HG02973 (cell line): Measurements from ENCODE around the gene CAMK1D.
"Not testable (repeated sequence)": the region's sequence is repeated elsewhere in the genome, so short reads cannot be mapped to it uniquely, and the experiment has no call there.

Experiments used
- ATAC-seq: cut with Tn5 transposase; IDR thresholded peaks from one replicate; pipeline ENCODE4 v1.9.1; 2021; ENCODE audit warnings: moderate library complexity; ENCODE audit not compliant: unreplicated experiment

Gene CAMK1D

DNA sequence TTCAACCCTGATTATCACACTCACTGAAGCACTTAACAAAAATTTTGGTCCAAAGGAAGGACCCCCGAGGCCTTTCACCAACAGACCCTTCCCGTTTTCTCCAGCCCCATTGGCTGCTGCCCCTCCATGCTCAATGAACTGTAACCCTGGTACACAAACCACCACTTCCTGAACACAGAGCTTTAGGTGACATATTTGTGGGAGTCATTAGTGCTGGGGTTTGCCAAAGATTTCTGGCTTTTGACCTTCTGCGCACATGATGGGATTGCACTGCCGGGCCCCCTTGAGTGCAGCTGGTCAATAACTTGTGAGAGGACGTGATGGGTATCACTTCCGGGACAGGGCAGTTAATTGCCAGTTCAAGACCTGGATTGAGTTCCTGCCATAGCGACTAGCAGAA lies 9.0 kb upstream of the CAMK1D start:
- no peak for ATAC-seq

DNA sequence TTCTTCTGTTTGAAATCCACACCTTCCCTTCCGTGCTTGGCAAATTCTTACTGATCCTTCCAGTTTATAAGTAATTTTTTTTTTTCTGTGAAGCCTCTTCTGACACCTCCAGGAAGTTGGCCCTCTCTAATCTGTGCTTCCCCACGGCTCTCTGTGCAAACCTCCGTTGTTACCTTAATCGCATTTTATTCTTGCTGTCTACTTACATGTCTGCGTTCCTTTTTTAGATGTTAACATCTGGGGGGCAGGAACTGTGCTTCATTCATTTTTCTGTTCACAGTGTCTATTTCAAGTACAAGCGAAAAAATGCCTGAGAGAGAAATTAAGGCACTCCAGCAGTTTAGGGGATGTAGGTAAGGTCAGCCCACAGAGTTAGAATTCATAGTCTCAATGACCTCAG lies 8.4 kb upstream of the CAMK1D start:
- ATAC-seq = no peak

DNA sequence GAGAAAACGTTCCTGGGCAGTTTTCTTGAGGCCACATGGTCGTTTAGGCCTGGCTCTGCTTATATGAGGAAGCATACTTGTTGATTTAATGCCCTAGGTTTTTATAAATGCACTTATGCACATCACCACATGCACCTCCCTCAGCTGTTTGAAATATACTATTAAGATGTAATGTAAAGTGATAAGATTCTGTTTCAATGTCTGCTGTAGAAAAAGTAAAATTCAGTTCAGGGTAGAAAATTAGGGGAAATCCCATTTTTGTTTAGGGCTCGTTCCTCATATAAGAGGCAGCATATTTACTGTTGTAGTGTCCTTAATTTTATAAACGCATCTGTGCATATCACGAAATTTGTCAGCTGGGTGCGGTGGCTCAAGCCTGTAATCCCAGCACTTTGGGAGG lies 7.8 kb upstream of the CAMK1D start:
- no peak for ATAC-seq

DNA sequence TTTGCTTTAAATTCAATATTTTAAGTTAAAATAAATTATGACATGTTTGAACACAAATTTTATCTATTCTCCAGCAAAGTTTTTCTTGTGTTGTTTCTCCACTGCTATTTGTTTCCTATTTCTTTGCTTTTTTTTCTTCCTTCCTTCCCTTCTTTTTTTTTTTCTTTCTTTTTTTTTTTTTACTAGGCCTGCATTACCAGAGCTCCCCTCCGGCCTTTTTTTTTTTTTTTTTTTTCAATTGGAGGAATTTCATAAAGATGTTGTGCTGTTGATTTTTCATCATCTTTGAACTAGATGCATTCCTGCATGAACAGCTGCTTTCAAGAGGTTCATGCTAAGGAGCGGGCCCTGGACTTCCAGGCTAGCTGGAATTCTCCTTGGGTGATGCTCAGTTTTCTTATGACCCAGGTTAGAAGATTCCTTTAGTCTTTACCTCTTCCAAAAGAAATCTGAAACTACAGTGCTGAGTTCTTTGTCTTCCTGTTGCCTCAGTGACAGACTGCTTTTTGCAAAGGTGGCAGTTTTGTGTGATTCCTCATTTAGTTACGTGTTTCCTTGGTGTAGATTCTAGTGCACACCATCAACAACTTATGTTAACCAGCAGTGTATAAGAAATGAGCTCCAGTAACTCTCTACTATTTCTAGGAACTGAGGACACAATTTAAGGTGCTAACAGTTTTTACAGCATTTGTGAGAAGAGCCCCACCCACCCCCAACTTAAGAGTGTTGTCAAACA lies 4.8 kb upstream of the CAMK1D start:
- no peak for ATAC-seq

DNA sequence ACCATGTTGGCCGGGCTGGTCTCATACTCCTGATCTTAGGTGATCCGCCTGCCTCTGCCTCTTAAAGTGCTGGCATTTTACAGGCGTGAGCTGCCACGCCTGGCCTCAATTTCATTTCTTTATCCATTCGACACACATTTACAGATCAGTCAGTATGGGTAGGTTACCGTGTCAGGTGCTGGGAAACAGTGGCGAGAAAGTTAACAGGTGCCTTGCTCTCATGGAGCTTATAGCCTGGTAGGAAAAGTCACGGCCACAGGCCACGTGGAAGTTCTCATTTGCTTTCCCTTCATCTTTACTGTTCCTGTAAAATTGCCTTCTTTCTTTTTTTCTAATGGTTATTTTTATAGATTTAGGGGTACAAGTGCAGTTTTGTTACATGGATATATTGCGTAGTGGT lies 2.6 kb upstream of the CAMK1D start:
- ATAC-seq = no peak

DNA sequence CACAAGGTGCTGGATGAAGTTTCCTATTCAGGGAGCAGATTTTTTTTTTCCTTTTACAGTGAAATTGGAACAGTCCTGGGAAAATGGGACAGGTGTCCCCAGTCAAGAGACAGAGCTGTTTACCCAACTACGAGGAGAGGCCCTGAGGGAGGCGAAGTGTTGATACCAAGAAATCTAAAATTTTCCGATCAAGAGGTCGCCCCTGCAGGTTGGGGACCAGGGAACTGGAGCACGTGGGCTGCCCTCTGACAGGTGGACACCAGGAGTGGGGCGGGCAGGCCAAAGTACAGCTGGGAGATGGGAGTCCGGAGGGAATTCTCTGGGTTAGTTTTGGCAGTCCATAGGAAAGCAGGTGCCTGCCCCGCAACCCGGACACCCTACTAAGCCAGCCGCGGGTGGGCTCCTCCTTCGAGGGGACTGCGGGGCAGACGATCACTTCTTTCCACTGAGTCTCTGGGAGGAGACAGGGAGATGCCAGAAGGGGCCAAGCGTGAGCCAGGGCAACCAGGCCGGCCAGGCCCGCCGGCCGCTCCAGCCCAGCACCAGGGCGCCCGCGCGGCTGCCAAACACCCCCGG lies 965 bp upstream of the CAMK1D start:
- no peak for ATAC-seq

DNA sequence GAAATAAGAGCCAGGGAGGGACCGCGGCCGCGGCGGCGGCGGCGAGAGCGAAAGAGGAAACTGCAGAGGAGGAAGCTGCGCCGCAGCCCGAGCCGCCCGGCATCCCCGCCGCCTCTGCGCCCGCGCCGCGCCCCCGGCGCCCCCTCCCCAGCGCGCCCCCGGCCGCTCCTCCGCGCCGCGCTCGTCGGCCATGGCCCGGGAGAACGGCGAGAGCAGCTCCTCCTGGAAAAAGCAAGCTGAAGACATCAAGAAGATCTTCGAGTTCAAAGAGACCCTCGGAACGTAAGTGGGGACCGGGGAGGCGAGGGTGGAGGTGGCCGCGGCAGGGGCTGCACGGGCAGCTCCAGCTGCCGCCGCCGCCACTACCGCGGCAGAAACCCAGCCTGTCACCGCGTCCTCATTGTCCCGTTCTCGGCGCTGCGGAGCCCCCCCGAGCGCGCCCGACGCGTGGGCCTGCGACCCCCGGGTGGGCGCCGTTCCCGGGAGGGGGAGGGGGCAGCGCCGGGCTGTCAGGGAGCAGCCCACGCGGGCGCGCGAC lies 351 bp downstream of the CAMK1D start:
- ATAC-seq = peak; percentile 40

DNA sequence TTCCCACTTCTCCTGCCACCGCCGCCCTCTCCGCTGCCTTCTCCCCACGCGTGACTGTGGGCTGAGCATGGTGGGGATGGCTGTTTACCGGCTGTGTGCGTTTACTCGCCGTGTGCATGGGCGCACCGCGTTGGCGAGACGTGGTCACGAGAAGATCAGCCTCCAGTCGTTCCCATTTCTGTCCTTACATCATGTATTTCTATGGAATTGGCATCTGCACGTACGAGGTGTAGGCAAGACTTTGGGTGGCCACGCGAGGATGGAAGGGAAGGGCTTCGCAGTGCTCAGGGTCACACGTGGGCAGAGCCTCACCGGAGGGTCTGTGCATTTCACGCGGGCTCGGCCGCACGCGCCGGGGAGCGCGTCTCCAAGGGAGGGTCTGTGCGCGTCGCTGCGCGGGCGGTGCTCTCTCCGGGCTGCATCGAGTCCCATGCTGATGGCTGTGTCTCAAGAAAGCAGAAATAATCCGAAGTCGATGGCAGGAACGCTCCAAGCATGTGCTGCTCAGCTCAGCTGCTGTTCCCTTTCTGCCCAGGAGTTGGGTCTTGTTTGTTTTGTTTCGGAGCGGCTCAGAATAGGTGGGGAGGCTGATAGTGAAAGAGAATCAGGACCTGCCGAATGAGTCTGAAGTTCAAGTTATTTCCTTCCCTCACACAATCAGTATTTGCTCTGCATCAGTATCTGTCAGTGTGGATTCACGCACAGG lies 973 bp downstream of the CAMK1D start:
- no peak for ATAC-seq

DNA sequence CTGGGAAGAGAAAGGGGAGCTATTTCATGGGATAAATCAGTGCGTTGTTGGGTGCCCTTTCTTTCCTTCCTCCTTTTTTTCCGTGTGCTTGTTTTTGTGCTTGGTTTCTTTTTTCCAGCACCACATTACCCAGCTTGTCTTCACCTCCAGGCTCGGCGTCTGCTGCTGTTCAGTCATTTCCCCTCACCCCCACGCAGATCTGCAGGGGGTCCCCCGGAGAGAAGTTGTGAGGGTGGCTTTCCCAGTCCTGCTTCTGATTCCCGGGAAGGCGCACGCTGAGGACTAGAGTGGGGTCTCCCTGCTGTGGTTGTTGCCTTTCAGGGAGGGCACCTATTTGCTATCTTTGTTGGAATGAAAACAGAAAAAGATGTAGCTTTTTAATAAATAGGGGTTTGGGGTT lies 1.6 kb downstream of the CAMK1D start:
- ATAC-seq = no peak

DNA sequence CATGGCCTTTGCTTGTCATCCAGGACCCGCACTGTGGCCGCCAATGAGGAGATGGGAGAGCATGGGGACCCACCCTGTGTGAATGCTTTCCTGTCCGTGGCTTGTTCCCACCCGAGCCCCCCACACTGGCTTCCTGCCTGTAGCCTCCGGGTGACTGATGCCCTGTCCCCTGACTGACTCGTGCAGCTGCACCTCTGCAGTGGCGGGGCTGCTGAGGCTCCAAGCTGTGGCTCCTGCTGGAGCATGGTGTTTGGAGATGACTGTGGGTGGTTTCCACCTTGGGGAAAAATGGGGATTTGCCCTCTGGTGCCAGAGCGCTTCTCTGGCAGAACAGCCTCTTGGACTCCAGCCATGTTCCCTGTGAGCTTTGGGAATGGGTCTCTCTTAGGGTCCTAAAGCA lies 2.1 kb downstream of the CAMK1D start:
- no peak for ATAC-seq

DNA sequence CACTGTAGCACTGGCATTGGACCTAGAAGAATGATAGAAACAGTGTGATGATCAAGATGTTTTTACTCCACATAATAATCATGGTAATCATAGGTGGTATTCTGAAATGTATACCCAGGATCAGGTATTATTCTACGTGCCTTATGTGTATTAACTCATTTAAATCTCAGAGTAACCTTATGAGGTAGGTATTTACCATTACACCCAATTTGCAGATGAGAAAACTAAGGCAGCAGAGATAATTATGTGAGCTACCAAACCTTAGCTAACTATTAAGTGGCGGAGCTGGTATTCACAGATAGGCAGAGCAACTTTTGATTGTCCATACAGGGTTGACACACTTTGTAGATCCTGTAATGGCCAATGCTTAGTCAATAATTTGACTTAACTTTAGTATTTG lies 2.5 kb downstream of the CAMK1D start:
- no peak for ATAC-seq

DNA sequence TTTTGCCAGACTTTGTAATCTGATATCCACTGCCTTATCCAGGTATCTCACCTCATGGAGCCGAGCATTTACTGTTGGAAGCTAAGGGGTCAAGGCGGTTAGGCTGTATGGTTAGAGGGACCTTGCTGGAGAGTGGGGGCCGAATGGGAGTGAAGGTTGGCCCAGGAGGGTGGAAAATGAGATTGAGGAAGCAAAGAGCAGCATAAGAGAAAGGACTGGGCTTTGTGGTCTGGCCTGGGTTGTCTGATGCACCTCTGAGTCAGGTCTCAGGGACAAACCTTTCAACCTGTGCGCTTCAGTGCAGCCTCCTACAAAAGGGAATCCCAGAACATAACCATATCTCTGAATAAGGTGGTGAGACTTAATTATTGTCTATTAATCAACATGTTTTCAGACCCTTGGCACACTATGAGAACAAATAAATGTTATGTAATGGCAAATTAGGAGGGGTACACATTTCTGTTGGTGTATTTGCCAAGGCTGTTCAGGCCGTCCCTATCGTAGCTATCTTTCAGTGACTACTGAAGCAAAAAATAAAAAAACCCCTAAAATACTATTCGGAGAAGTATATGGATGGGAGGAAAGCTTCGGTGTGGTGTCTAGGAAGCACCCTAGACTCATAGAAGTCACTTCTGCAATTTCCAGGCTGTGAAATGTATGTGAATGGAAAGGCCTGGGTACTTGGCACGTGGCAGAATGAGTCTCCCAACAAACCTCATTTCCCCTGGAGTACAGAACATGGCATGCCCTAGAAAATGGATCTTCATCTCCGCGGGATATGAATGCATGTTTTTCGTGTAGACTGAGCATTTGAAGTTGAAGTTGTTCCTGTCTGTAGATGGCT lies 4.3 kb downstream of the CAMK1D start:
- no peak for ATAC-seq

DNA sequence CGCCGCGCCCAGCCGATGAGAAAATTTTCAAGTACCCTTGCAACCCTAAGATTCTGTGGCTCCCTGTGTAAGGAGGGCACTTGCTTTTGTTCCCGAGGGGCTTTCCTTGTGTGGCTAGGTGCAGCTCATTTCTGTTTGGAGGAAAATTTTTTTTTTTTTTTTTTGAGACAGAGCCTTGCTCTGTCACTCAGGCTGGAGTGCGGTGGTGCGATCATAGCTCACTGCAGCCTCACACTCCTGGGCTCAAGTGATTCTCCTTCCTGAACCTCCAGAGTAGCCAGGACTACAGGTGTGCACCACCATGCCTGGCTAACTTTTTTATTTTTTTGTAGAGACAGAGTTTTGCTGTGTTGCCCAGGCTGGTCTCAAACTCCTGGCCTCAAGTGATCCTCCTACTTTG lies 5.3 kb downstream of the CAMK1D start:
- not testable (repeated sequence) for ATAC-seq

DNA sequence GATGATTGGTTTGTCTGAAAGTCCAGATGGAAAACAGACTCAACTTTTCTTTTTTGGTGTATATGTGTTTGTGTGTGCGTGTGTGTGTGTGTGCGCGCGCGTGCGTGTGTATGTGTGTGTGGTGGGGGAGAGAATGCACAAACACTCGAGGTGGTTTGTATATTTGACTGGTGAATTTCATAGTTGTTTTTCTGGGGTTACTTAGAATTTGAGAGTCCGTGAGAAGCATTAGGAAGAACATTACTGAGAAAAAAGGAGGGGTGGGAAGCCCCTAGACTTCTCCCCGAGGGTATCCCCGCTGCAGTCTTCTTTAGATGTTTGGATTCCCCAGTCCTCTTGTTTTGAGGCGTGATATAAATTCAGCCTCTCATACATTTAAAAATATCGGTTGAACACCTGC lies 6.0 kb downstream of the CAMK1D start:
- ATAC-seq = no peak

DNA sequence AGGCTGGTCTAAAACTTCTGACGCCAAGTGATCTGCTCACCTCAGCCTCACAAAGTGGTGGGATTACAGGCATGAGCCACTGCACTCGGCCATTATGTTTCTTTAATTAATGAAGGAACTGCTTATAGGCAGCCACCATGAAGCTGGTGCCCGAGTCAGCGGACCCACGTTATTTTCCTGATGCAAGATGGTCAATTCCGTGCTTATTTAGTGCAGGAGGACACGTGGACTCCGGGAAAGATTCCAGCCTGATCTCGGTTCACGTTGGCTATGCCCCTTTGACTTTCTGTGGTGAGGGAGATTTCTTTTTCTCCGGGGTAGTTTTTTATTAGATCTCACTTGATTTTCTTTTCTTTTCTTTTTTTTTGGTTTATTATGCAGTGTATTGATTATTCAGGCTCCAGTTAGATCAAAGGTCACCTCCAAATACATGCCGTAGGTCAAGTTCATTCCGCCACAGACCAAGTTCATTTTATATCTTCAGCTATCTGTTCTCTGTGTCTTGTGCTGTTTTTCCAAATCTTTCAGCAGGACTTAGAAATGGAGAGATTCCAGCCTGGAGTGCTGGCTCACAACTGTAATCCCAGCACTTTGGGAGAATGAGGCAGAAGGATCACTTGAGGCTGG lies 8.3 kb downstream of the CAMK1D start:
- no peak for ATAC-seq

DNA sequence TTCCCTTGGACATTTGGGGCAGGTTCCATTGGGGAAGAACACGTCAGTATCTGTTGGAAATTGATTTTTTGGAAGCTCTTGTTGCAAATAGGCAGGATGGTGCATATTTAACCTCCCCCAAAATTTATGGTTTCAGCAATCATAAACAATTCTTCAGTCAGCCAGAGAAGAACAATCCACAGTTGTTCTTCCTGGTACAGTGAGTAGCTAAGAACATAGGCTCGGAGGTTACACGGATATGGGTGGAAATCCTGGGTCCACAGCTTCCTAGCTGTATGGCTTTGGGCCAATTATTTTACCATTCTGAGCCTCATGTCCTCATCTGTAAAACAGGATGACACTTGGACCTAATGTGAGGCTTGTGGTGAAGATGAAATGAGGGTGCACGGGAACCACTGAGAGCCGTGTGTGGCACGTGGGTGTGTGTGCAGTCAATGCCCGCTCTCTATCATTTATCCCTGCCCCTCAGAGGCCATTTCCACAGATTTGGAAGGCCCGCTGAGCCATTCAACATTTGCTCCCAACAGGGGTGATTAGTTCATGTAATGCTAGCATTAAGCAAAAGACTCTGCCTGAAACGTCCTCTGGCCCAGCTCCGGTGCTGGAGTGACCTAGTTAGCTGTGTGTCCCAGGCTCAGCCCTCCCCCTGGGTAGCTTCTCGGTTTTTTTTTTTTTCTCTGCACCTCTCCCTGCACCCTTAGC lies 9.7 kb downstream of the CAMK1D start:
- ATAC-seq = no peak

DNA sequence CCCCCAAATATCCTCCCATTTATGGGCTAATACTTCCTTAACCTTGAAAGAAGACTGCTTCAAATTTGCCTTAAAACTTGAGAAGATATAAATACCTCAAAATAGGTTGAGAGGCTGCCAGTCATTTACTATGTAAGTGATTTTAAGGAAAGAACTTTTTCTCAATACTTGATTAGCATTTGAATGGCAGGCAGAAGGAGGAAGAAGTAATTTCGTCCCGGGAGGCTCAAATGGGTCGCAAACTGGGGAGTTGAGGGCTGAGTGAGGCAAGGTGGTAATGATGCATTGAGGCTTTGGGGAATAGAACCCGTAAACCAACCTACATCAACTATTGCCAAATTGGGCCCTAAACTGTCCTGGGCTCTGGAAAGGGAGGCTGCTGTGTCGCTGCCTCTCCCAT lies 11.1 kb downstream of the CAMK1D start:
- no peak for ATAC-seq

DNA sequence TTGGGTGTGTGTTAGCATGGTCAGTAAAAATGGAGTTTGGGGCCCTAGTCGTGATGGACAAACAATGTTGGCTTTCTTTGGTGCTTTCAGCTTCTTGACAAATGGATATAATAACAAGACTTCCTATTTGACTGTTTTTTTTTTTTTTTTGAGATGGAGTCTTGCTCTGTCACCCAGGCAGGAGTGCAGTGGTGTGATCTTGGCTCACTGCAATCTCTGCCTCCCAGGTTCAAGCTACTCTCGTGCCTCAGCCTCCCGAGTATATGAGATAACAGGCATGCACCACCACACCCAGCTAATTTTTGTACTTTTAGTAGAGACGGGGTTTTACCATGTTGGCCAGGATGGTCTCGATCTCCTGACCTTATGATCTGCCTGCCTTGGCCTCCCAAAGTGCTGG lies 11.8 kb downstream of the CAMK1D start:
- ATAC-seq = not testable (repeated sequence)

DNA sequence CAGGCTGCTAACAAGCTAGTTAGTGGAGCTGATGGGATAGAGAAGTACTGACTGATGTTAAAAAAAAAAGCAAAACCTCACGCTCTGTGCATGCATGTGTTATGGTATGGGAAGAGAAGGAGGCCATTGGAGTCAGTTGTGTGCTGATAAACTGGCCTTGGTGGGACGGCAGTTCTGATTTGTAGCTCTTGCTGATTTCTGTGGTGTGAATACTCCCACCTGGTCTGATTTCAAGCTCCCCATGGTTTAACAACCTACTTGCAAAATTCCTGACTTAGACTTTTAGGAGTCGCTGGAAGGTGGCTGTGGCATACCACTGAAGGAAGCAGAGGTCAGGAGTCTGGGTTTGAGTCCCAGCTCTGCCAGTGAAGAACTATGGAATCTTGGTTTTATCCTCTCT lies 15.2 kb downstream of the CAMK1D start:
- ATAC-seq = no peak

DNA sequence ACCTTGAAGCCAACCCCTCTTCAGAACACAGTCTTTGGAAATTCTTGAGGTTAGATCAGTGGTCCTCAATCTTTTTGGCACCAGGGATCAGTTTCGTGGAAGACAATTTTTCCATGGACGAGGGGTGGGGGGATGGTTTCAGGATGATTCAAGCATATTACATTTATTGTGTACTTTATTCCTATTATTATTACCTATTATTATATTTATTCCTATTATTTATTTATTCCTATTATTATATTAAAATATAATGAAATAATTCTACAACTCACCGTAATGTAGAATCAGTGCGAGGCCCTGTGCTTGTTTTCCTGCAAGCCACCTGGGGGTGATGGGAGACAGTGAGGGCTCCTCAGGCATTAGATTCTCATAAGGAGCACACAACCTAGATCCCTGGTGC lies 17.9 kb downstream of the CAMK1D start:
- ATAC-seq = no peak
